ENCODE measurements around the gene DGKZ.

Gene DGKZ

DNA sequence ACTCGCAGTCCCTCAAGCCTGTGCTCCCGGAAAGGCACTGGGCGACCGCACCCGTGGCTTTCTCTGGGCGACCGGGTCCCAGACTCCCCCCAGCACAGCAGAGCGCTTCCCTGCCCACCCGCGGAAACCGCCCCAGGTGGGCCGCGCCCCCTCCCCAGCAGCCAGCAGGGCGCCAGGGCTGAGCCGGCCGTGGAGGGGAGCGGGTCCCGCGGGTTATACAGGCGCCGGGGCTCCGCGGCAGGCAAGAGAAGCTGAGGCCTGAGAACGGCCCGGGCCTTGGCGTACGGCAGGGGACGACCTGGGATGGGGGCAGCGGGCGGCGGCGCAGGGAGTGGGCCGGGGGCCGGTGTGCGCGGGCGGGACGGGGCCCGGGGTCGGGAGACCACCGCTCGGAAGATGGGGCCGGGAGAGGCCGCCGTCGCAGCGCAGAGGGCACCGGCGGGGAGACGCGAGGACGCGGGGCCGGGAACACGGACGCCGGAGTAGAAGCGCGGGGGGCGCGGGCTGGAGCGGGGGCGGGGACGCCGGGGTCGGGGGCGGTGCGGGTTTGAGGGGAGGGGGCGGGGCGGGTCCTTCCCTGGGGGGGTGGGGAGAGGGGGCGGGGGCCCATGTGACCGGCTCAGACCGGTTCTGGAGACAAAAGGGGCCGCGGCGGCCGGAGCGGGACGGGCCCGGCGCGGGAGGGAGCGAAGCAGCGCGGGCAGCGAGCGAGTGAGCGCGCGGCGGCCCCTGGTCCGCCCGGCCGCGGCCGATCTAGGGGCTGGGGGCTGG is 34.0 kb downstream of the DGKZ start, which contains the start of gene MDK:
TSS of gene MDK (plus strand) at position 622 of the 771 bp plus-strand sequence. CDS start 389 bp downstream, outside the sequence.
- DNase-seq (ENCODE audit: low read depth), result no peak

DNA sequence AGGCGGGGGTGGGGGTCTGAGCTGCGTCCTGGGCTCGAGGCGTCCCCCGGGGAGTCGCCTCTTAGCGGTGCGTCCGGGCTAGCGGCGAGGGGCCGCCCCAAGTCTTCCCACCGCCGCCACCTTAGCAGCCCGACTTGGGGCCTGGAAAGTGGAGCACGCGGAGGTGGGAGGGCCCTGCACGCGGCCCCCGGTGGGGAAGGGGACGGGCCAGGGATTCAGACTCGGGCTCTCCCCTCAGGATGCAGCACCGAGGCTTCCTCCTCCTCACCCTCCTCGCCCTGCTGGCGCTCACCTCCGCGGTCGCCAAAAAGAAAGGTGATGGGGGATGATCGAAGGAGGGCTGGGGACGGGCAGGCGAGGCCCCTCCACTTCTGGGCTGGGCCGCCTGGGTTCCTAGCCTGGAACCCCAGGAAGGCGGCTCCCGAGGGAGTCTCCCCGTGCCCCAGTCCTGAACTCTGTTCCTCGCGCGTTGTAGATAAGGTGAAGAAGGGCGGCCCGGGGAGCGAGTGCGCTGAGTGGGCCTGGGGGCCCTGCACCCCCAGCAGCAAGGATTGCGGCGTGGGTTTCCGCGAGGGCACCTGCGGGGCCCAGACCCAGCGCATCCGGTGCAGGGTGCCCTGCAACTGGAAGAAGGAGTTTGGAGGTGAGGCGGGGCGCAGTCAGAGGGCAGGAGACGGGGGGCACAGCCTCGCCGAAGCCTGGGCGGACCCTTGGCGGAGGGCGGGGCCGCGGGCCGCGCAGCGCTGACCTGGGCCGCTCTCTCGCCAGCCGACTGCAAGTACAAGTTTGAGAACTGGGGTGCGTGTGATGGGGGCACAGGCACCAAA is 34.8 kb downstream of the DGKZ start:
- DNase-seq (ENCODE audit: low read depth), result no peak

DNA sequence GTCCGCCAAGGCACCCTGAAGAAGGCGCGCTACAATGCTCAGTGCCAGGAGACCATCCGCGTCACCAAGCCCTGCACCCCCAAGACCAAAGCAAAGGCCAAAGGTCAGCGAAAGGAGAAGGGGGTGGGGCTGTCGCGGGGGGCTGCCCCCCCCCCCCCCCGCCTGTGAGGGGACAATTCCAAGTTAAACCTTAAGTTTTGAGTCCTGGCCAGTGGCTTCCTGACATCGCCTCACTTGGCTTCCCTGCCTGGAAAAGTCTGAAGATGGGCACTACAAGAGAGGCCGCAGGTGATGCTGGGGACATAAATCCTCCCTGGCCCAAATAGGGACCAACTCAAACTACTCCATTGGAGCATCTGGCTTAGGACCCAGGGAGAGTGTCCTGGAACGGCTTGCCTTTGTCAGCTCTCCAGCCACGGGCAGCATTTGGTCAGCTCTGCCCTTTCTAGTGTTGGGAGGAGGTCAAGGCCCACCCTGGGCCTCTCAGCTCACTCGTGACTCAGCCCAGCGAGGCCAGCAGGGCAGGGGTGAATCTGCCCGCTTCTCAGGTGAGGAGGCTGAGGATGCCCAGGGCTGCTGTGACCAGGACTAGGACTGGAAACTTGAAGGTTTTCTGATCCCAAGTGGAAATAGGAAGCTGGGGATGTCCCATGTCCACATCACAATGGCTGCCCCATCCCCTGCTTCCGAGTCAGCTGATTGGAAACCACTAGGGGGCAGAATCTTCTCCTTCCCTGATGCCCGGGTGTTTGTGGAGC is 35.6 kb downstream of the DGKZ start:
- DNase-seq (ENCODE audit: low read depth), result no peak

DNA sequence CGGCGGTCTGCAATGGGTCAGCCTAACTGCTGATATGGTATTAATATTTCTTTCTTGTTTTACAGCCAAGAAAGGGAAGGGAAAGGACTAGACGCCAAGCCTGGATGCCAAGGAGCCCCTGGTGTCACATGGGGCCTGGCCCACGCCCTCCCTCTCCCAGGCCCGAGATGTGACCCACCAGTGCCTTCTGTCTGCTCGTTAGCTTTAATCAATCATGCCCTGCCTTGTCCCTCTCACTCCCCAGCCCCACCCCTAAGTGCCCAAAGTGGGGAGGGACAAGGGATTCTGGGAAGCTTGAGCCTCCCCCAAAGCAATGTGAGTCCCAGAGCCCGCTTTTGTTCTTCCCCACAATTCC is 36.1 kb downstream of the DGKZ start:
- DNase-seq (ENCODE audit: low read depth), result no peak

DNA sequence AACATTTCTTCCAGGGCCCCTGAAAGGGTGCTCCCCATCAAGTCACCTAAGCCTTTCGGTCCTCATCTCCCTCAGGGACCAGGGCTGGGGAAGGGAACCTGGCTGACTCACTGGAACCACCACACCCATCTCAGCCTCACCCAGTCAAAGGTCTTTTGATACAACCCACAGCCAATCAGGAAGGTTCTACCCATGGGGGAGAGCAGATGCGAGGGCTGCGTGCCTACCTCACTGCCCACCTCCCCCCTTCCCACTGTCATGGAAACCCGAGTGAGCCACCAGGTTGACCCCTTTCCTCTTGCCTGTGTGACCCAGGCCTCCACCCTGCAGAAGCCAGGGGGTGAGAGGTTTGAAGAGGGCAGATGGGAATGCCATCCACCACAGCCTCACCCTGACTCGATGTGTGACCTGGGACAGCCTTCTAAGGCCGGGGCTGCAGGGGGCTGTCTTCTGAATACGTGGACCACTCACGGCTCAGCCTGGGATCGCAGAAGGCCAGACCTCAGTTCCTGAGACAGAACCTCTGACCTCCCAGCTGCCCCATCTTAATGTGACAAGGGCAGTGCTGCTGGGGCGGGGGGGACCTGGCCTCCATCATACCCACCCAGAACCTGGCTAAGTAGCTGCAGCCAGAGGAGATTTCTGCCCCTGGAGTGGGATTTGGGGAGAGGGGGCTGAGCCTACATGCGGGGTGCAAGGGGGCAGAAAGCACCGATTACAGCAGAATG is 36.9 kb downstream of the DGKZ start:
- no peak for DNase-seq (ENCODE audit: low read depth)

DNA sequence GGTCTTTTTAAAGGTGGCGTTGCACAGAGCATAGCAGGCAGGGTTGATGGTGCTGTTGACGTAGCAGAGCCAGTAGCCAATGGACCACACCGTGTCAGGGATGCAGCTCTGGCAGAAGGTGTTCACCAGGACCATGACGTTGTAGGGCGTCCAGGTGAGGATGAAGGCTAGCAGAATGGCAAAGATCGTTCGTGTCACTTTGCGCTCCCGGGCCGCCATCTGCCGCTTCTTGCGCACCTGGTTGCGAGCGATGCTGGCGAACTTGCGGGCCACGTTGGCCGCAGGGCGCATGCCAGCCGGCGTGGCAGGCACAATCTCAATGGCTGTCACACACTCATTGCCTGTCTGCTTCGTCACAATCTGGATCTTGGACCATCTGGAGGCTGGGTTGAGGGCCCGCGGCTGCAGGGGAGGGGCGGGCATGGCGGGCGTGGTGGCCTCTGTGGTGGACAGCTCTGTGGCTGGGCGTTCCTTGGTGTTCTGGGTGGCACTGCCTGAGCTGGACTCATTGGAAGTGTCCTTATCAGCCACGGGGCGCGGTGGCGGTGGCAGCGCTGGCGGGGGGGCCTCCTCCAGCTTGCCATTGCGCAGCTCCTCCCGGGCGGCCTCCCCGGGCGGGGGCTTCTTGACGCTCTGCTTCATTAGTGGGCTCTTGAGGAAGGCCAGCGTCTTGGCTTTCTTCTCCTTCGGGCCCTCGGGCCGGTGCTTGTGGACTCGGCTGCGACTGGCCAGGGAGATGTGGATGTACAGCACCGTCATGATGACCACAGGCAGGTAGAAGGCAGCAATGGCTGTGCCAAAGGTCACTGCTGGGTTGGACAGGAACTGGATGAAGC is 38.1 kb downstream of the DGKZ start:
- DNase-seq (ENCODE audit: low read depth), result no peak

DNA sequence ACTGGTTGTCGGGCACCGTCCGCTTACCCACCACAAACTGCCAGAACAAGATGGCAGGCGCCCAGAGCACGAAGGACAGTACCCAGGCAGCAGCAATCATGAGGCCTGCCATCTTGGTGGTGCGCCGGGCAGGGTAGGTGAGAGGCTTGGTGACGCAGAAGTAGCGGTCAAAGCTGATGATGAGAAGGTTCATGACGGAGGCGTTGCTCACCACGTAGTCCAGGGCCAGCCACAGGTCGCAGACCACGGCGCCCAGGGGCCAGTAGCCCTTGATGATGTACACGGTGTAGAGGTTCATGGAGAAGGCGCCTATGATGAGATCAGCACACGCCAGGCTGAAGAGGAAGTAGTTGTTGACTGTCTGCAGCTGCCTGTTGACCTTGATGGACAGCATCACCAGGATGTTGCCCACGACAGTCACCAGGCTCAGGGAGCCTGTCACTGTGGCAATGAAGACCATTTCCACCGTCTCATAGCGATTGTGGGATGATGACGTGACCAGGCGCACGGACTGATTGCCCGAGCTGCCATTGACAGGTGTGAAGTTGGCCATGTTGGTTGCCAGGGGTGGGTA is 38.8 kb downstream of the DGKZ start:
- DNase-seq (ENCODE audit: low read depth), result no peak

DNA sequence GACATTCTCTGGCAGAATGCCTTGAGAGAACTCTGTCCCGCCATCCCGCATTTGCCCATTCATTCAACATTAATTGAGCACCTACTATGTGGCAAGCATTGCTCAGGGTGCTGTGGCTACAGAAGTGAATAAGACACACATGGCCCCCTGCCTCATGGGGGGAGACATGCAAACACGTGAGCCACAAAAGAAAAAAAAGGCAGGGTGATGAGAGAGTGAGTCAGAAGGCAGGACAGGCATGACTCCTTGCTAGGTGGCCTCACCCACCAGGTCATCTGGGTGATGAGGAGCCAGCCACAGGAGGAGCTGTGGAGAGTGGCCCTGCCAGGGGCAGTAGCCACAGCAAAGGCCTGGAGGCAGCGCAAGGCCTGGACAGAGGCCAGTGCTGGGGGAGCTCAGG is 39.4 kb downstream of the DGKZ start:
- no peak for DNase-seq (ENCODE audit: low read depth)

DNA sequence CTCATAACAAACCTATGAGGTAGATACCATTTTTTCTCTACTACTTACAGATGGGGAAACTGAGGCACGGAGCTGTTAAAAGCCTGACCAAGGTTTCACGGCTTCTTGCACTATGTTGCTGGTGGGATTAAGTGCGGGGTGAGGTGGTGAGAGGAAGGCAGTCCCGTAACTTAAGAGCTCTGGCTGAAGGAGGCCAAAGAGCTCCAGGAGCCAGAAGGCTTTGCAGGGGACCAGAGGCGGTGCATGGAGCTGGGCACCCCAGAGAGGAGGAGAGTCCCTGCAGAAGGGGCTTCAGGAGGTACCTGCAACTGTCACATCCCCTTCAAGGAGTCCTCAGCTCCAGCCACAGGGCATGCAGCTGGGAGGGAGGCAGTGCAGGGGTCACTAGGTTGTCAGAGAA is 40.2 kb downstream of the DGKZ start:
- no peak for DNase-seq (ENCODE audit: low read depth)

DNA sequence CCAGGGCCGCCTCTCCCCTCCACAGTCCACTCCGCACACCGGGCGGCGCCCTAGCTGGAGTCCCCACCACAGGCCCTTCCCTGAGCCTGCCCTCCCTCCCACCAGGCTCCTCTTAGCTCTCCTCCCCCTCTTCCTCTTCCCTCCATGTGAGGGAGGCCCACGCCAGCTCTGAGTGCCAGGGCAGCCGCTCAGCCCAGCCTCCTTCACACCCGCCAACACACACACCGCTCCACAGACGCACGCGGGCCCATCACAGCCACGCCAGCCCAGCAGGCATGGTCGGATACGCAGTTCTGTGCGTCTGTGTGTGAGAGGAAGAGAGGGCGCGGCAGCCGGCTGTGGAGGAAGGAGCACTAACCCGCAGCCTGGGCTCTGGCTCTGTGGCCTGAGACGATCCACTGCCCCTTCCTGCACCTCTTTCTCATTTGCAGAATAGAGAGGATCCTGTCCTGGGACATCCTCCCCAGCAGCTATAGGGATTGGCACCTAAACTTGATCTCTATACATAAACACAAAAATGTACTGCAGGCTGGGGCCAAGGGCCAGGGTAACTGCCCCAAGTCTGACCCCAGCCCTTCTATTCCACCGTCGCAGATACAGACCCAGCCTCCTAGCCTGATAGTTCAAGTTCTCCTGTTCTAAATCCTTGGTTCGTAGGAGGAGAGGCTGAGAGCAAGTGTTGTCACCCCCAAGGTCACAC is 40.8 kb downstream of the DGKZ start:
- DNase-seq (ENCODE audit: low read depth), result no peak

DNA sequence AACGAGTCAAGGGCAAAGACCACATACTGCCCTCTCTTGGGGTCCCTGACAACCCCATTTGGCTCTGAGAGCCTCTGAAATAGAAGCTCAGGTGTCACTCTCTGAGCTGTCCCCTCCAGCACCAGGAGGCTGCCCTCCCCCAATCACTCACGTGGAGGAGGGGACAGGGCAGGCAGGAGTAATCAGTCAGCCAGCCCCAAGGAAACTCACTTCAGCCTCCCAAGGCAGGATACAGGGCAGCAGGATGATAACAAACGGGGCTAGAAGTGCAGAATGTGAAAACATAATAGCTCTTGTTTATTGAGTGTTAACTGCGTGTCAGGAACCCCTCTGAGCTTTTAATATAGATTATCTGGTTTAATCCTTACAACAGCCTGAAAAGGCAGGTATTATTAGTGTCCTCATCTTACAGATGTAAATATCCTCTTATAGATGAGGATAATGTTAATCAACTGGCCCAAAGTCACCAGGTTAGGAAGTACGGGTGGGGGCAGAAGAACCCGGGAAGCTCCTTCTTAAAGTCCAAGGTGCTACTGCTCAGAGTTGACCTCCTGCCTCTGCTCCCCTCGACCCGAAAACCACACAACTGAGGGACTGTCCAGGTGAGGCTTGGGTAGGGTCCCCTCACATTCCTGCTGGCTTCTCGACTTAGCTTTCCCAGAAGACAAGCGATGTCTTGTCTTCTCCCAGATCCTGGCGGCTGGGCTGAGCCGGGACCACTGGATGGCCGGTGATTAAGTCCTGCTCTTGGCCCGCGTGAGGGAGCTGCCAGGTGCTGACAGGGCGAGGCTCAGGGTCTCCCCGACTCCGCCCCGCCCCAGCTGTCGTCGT is 41.6 kb downstream of the DGKZ start:
- DNase-seq (ENCODE audit: low read depth), result no peak

DNA sequence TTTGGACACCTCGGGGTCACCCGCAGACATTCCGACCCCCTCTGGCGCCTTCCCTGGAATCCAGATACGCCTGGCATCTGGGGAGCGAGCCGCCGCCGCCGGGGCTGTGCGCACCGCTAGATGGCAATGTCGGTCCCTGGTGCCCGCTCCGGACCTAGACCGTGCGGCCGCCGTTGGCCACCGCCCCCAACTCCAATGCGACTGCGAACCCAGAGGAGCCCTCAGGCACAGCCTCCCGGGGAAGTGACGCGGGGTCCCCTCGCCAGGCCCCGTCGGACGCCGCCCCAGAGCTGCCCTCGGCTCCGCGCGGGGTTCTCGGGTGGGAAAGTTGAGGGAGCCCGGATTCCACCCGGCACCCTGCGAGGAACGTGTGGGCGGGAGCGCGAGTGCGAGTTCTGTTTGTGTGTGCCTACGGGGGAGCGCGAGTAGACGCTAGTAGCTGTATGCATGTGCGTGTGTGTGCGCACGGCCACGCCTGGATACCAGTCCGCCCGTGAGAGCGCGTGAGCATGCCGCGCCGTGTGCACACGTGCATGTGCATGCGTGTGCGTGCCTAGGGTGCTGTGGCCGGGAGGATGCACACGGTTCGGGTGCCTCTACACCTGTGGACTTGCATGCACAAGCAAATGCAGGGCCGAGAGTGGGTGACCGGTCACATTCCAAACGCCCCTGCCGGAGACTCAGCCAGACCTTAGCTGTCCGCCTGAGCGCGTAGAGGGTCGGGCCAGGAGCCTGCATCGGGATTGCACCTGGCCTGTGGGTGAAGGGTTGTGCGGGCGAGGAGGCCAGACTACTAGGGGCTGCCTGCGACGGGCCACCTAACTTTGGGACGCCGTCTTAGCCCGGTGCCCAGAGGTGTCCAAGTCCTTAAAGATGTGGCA is 42.4 kb downstream of the DGKZ start:
- no peak for DNase-seq (ENCODE audit: low read depth)

DNA sequence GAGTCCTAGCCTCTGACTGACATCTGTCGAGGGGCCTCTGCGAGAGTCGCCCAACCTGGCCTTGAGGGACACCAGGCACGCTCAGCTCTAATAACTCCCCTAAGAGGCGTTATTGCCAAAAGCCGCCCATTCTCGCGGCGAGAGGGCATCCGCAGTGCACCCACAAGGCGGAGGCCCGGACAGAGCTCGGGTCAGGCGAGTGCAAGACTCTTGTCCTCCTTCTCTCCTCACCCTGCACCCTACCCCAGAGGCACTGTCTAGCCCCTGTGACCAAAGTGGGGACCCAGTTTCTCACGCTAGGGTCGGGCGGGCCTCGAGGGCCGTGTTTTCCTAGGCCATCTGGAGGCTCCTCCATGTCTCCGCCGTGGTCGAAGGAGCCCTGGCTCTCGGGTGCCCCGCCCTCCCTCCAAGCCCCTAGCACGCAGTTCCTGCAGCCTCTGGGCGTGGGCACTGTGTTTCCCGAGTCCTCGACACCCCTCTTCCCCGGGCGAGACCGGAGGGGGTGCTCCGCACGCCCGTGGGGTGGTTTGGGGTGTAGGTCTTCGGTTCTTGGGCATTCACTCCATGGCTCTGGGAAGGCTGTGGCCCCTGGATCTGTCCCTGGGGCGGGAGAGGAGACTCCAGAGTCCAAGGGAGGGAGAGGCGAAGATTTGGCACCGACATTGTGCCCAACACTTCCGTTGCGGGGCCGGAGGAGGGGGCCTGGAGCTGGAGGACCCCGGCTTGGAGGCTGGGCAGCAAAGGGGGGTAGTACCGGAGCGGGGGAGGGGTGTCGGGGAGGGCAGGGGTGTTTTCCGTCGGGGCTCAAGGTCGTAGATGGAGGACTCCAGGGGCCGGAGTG is 43.3 kb downstream of the DGKZ start:
- no peak for DNase-seq (ENCODE audit: low read depth)

DNA sequence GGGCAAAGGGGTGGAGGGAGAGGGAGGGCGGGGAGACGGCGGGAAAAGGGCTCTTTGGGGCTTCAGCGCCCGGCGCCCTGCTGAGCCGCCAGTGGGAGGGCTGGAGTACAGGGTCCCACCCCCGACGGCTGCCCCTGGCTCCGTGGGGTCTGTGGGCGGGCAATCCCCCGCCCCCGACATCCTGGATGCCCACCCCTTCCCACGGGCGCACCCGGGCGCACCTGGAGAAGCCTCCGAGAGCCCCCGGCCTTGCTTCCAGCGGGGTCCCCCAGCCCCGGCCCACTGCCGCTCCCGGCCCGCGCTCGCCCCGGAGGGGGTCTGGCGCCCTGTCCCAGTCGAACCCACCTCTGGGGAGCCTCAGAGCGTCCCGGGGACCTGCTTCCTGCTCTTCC is 43.9 kb downstream of the DGKZ start:
- no peak for DNase-seq (ENCODE audit: low read depth)

DNA sequence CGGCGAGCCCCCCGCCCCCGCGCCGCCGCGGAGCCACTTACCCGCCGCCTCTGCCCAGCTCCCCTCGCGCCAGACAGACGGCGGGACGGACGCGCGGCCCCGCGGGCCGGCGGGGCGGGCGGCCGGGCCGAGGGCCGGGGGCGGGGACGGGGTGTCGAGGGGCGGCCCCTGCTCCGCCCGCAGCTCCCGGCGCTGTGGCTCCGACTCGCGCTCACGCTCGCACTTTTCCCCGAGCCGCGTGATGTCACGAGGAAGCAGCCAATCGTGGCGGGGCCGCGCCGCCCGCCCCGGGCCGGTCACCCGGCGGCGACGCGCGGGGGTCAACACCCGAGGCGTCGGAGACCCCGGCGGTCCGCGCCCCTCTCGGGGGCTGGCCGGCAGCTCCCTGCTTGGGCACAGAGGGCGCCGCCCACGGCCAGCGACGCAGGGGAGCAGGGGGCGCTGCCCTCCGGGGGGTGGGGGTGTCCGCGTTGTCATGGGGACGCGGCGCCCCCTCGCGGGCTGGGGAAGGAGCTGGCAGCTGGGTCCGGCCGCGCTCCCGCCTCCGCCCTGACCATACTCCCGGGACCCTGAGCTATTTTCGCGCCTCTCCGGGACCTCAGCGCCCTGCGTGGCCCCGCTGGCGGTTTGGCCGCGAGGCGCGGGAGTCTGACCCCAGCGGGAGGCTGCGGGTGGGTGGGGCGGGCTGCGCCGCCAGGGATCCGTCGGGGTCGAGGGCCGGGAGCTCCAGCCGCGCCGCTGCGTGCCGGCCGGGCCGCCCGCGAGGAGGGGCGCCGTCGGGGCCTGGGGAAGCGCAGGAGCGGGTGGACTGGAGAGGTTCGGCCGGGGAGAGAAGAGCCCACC is 44.5 kb downstream of the DGKZ start, which contains the start of gene CHRM4:
TSS of gene CHRM4 (minus strand) at position 199 of the 843 bp plus-strand sequence. CDS start 5,219 bp downstream, outside the sequence.
- DNase-seq (ENCODE audit: low read depth), result no peak
